ENCODE results near the gene NEK11.
"Not testable (repeated sequence)": the region's sequence is repeated elsewhere in the genome, so short reads cannot be mapped to it uniquely, and the experiment has no call there.

The NEK11 gene

DNA sequence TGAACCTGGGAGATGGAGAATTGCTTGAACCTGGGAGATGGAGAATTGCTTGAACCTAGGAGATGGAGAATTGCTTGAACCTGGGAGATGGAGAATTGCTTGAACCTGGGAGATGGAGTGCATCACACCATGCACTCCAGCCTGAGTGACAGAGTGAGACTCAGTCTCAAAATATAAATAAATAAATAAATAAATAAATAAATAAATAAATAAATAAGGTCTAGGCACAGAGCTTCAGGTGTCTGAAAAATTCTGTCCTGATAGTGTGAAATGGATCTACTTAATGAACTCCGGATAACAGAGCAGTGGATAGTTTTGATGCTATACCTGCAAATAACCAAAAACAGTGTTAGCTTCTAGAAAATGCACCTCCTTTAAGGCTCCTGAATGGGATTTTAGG lies 330.6 kb downstream of the NEK11 start:
- H3K27ac ChIP-seq, result no peak overlapping the region
- no peak for TF ChIP-seq CTCF (conservative IDR thresholded peaks at IDR 0.05)

- no peak overlapping the region for H3K27ac ChIP-seq
- TF ChIP-seq CTCF (conservative IDR thresholded peaks at IDR 0.05), result no peak
Measured at GRCh38 chr3:131360191-131360755, 333.6 kb downstream of the NEK11 start.

GRCh38 chr3:131361066-131361463 lies 334.4 kb downstream of the NEK11 start:
- H3K27ac ChIP-seq, result not testable (repeated sequence)

GRCh38 chr3:131361464-131362421 lies 335.1 kb downstream of the NEK11 start:
- H3K27ac ChIP-seq, result no peak overlapping the region

GRCh38 chr3:131363275-131363674 lies 336.6 kb downstream of the NEK11 start:
- no peak for TF ChIP-seq CTCF (conservative IDR thresholded peaks at IDR 0.05)
- no peak overlapping the region for H3K27ac ChIP-seq

More at GRCh38 chr3:131361464-131362421, 335.1 kb downstream of the NEK11 start:
- no peak for TF ChIP-seq CTCF (conservative IDR thresholded peaks at IDR 0.05)

DNA sequence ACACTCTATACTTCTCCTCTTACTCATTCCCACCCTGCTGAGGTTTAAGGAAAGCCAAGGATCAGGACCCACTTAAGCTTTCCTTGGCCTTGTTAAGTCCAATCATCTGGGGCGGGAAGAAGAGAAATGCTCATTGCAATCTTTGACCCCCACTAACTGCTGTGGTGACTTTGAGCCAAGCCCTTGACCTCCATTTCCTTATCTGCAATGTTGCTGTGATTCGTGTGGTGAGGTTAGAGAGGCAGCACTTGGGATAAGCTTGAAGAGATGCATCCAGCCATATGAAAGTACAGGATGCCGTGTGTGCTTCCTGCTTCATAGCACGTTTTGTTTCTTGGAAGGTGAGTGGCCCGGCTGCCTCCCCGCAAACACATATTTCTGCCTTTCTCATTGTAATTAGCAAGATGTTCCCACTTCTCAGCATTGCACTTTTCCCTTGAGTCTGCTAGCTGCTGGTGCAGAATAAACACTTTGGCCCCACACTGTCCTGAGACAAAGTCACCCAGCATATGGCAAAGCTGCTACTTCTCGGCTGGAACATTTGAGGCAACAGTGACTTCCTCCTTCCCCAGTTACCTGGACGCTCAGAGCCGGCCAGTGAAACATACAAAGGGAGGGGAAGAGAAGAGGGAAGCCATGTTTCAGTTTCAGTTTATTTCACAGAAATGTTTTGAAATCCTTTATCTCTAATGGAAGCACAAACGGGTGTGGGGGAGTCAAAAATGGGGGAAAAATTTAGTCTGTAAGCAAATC lies 344.4 kb downstream of the NEK11 start:
- H3K27ac ChIP-seq, result no peak overlapping the region
- no peak for TF ChIP-seq CTCF (conservative IDR thresholded peaks at IDR 0.05)

DNA sequence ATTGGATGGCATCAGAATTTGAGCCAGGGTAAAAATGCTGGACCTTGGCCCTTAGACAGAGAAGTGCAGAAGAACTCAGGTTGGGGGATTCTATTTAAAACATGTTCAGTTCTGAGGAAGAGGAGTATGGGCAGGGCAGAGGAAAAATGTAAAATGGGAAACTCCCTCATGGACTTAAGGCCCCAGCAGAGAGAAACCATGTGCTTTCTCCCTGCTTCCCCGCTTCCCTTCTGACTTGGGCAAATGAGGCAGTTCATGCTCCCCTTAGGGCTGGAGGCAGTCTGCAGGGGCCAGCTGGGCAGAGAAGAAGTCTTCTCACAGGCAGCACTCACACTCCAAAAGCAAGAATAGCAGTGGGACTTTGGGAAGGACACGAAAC lies 345.0 kb downstream of the NEK11 start:
- no peak for TF ChIP-seq CTCF (conservative IDR thresholded peaks at IDR 0.05)
- H3K27ac ChIP-seq, result peak overlapping the region; percentile 20; the same call in 1 of the 2 replicates

Measured in VCaP (cell line).